ENCODE results near the gene NTSR1.
A peak's percentile ranks its signal among the peaks of the same experiment; 100 is the strongest.

Gene NTSR1

GRCh38 chr20:62717933-62718332, 9.3 kb downstream of the NTSR1 start:
- no peak overlapping the region for H3K27ac ChIP-seq
- H3K4me1 ChIP-seq = peaks cover 15 to 57% (median 51%) of the 10 kb centered on the region in 10 experiments
- peaks cover 0 to 43% (median 0%) of the 10 kb centered on the region in 11 experiments; a peak in 6 of 22 replicates for H3K27me3 ChIP-seq

GRCh38 chr20:62718546-62718945, 9.9 kb downstream of the NTSR1 start:
- peaks cover 0 to 50% (median 0%) of the 10 kb centered on the region in 11 experiments; a peak in 6 of 22 replicates for H3K27me3 ChIP-seq
- no peak overlapping the region for H3K27ac ChIP-seq
- peaks cover 20 to 60% (median 57%) of the 10 kb centered on the region in 10 experiments for H3K4me1 ChIP-seq
- peaks cover 25 to 33% (median 27%) of the 10 kb centered on the region in 11 experiments for H3K9me3 ChIP-seq (replicated peaks in 1 of 11)
- peaks cover 0 to 4% (median 0%) of the 10 kb centered on the region in 11 experiments; a peak in 1 of 22 replicates for H3K36me3 ChIP-seq
- H3K4me3 ChIP-seq = no peak overlapping the region
- H3K4me2 ChIP-seq = no peak overlapping the region
- no peak overlapping the region for H3K9ac ChIP-seq
- no peaks in the 10 kb centered on the region for H4K20me1 ChIP-seq
- TF ChIP-seq Cebpa-rat (IDR thresholded peaks at IDR 0.05) = no peak

More at GRCh38 chr20:62717933-62718332, 9.3 kb downstream of the NTSR1 start:
- Histone ChIP-seq H3K36me3 (peaks cover 0 to 4% (median 0%) of the 10 kb centered on the region in 11 experiments; a peak in 1 of 22 replicates), H3K4me2 (no peak overlapping the region), H3K4me3 (no peak overlapping the region), H3K9me3 (replicated peaks in 1 of 11) (peaks cover 25 to 33% (median 27%) of the 10 kb centered on the region in 11 experiments), H3K9ac (no peak overlapping the region), H4K20me1 (no peaks in the 10 kb centered on the region)
- no peak for TF ChIP-seq Cebpa-rat (IDR thresholded peaks at IDR 0.05)

- Histone ChIP-seq H3K27ac (no peak overlapping the region), H3K9me3 (replicated peaks in 1 of 11) (peaks cover 25 to 33% (median 27%) of the 10 kb centered on the region in 11 experiments), H3K27me3 (peaks cover 0 to 51% (median 0%) of the 10 kb centered on the region in 11 experiments; a peak in 6 of 22 replicates), H3K36me3 (peaks cover 0 to 4% (median 0%) of the 10 kb centered on the region in 11 experiments; a peak in 1 of 22 replicates), H3K4me2 (no peak overlapping the region), H3K9ac (no peak overlapping the region), H3K4me3 (no peak overlapping the region), H4K20me1 (no peaks in the 10 kb centered on the region), H3K4me1 (peaks cover 28 to 63% (median 60%) of the 10 kb centered on the region in 10 experiments)
- no peak for TF ChIP-seq Cebpa-rat (IDR thresholded peaks at IDR 0.05)
Measured at GRCh38 chr20:62719250-62719935, 10.8 kb downstream of the NTSR1 start.

- Histone ChIP-seq H3K4me3 (no peak overlapping the region), H3K27me3 (peaks cover 0 to 47% (median 0%) of the 10 kb centered on the region in 11 experiments; a peak in 6 of 22 replicates), H3K4me2 (peak overlapping the region in 9 of 11 experiments; percentile 48 to 98 (median 94); a peak in 17 of 22 replicates), H4K20me1 (no peaks in the 10 kb centered on the region), H3K9ac (no peak overlapping the region), H3K27ac (no peak overlapping the region), H3K4me1 (peaks cover 41 to 63% (median 60%) of the 10 kb centered on the region in 10 experiments), H3K9me3 (replicated peaks in 1 of 11) (peaks cover 25 to 33% (median 27%) of the 10 kb centered on the region in 11 experiments), H3K36me3 (peaks cover 0 to 4% (median 0%) of the 10 kb centered on the region in 11 experiments; a peak in 1 of 22 replicates)
- TF ChIP-seq Cebpa-rat (IDR thresholded peaks at IDR 0.05) = no peak
Measured at GRCh38 chr20:62721511-62722370, 13.1 kb downstream of the NTSR1 start.

GRCh38 chr20:62722627-62723026, 14.0 kb downstream of the NTSR1 start:
- Histone ChIP-seq H3K4me1 (peaks cover 45 to 64% (median 62%) of the 10 kb centered on the region in 10 experiments), H3K4me2 (peak overlapping the region in 9 of 11 experiments; percentile 48 to 98 (median 94); a peak in 17 of 22 replicates), H3K27me3 (peaks cover 0 to 41% (median 0%) of the 10 kb centered on the region in 11 experiments; a peak in 6 of 22 replicates), H3K27ac (no peak overlapping the region), H3K36me3 (peaks cover 0 to 4% (median 0%) of the 10 kb centered on the region in 11 experiments; a peak in 1 of 22 replicates), H4K20me1 (no peaks in the 10 kb centered on the region), H3K9me3 (replicated peaks in 1 of 11) (peaks cover 25 to 33% (median 27%) of the 10 kb centered on the region in 11 experiments), H3K4me3 (no peak overlapping the region), H3K9ac (0 out of 22 replicates have a peak overlapping the region, but pooled peaks of 1 of the 11 experiments have one; percentile 0)
- no peak for TF ChIP-seq Cebpa-rat (IDR thresholded peaks at IDR 0.05)

GRCh38 chr20:62723351-62723750, 14.7 kb downstream of the NTSR1 start:
- peaks cover 0 to 4% (median 0%) of the 10 kb centered on the region in 11 experiments; a peak in 1 of 22 replicates for H3K36me3 ChIP-seq

GRCh38 chr20:62723768-62724450, 15.3 kb downstream of the NTSR1 start:
- H3K36me3 ChIP-seq = peaks cover 0 to 4% (median 0%) of the 10 kb centered on the region in 11 experiments; a peak in 1 of 22 replicates
- H4K20me1 ChIP-seq = no peaks in the 10 kb centered on the region
- H3K9me3 ChIP-seq (replicated peaks in 1 of 11) = peaks cover 25 to 33% (median 27%) of the 10 kb centered on the region in 11 experiments
- H3K4me3 ChIP-seq = peak overlapping the region in 1 of 10 experiments; percentile 29; a peak in 3 of 20 replicates
- no peak for TF ChIP-seq Cebpa-rat (IDR thresholded peaks at IDR 0.05)
- peak overlapping the region in 4 of 11 experiments; percentile 8 to 79 (median 21); a peak in 7 of 22 replicates for H3K9ac ChIP-seq
- peaks cover 0 to 41% (median 0%) of the 10 kb centered on the region in 11 experiments; a peak in 6 of 22 replicates for H3K27me3 ChIP-seq
- peak overlapping the region; percentile 79 to 98 (median 94) for H3K4me2 ChIP-seq
- H3K27ac ChIP-seq = no peak overlapping the region
- peaks cover 58 to 76% (median 74%) of the 10 kb centered on the region in 10 experiments for H3K4me1 ChIP-seq

More at GRCh38 chr20:62723351-62723750, 14.7 kb downstream of the NTSR1 start:
- Histone ChIP-seq H3K27me3 (peaks cover 0 to 41% (median 0%) of the 10 kb centered on the region in 11 experiments; a peak in 6 of 22 replicates), H3K4me2 (peak overlapping the region; percentile 79 to 98 (median 94)), H4K20me1 (no peaks in the 10 kb centered on the region), H3K27ac (no peak overlapping the region), H3K9ac (peak overlapping the region in 4 of 11 experiments; percentile 8 to 79 (median 21); a peak in 4 of 22 replicates), H3K9me3 (replicated peaks in 1 of 11) (peaks cover 25 to 33% (median 27%) of the 10 kb centered on the region in 11 experiments), H3K4me3 (no peak overlapping the region), H3K4me1 (peaks cover 53 to 71% (median 69%) of the 10 kb centered on the region in 10 experiments)
- no peak for TF ChIP-seq Cebpa-rat (IDR thresholded peaks at IDR 0.05)
